Esophagus (tissue), 2 donors: ENCODE measurements around the gene SPON1. TPM values are rescaled to one million over a fixed set of nuclear protein-coding genes. Genes with fewer than 3 reads are reported as not detected.
"Not testable (repeated sequence)": the region's sequence is repeated elsewhere in the genome, so short reads cannot be mapped to it uniquely, and the experiment has no call there.

ENCODE experiments used
- H3K27ac ChIP-seq, 2 donors: one replicate each; pipeline ENCODE4 v1.5.1; 2013; ENCODE audit warnings: low read depth in 2 of 2, mild to moderate bottlenecking in 2 of 2, inconsistent platforms in 1 of 2, low read length in 1 of 2, moderate library complexity in 1 of 2
- H3K27me3 ChIP-seq, 2 donors: one replicate each; pipeline ENCODE4 v1.6.1; 2013; ENCODE audit warnings: low read length in 2 of 2, control low read depth in 1 of 2, mild to moderate bottlenecking in 1 of 2; ENCODE audit not compliant: insufficient read depth in 2 of 2, control insufficient read depth in 1 of 2
- H3K36me3 ChIP-seq, 2 donors: one replicate each; pipeline ENCODE4 v1.6.1; 2013; ENCODE audit warnings: low read length in 1 of 2; ENCODE audit not compliant: control insufficient read depth in 2 of 2, insufficient read depth in 2 of 2
- H3K4me1 ChIP-seq, 2 donors: one replicate each; pipeline ENCODE4 v1.6.1; 2013; ENCODE audit warnings: low read length in 1 of 2; ENCODE audit not compliant: control insufficient read depth in 2 of 2, insufficient read depth in 2 of 2
- H3K4me3 ChIP-seq, 2 donors: one replicate each; pipeline ENCODE4 v1.5.1; 2013; ENCODE audit warnings: low read length in 2 of 2, mild to moderate bottlenecking in 2 of 2, low read depth in 1 of 2, moderate library complexity in 1 of 2
- H3K9me3 ChIP-seq, 2 donors: one replicate each; pipeline ENCODE4 v1.6.1; 2013; ENCODE audit warnings: mild to moderate bottlenecking in 2 of 2, low read depth in 1 of 2, low read length in 1 of 2, moderate library complexity in 1 of 2; ENCODE audit not compliant: control insufficient read depth in 2 of 2, insufficient read depth in 1 of 2
- WGBS, 2 donors: extraction: QIAGEN DNeasy Blood & Tissue Kit; methylation state at CpG; one replicate each; pipeline ENCODE4 v1.1.7; 2013; 5-methylcytosine and 5-hydroxymethylcytosine counted together
- polyA plus RNA-seq, 2 donors: library from polyadenylated mRNA; stranded (reverse); fragments of 200-250 nt; gene quantifications; one replicate each; pipeline ENCODE4 v1.2.3, GENCODE V29; 2013
- donor health status: healthy with polysubstance abuse.
- donor health status: Bipolar disorder and iron deficiency.

The SPON1 gene
- polyA plus RNA-seq, 2 donors, result 0.75 to 3.0 TPM

DNA sequence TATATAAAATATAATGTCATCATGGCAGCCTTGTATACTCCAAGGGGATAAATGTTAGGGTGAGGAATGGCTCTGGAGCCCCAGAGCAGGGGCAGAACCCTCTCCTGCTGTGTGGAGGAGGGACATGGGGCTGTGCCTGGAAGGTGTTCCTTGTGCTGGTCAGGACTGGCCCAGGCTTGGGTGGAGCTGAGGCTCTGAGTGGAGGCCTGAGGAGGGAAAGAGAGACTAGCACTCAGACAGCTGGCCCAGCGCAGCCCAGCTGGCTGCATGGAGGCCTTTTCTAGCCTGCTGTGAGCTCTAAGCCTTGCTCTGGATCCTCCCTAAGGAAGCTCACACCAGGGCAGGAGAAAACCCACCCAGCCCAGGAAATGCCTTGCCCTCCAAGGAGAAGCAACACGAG, 282.9 kb downstream of the SPON1 start:
- Histone ChIP-seq H3K27ac (no peak overlapping the region), H3K4me3 (no peak overlapping the region), H3K9me3 (no peaks in the 10 kb centered on the region), H3K4me1 (no peaks in the 10 kb centered on the region), H3K27me3 (no peaks in the 10 kb centered on the region), H3K36me3 (no peaks in the 10 kb centered on the region)
- 78 to 86% methylated on average over 2 of the region's 2 CpGs for WGBS, 2 donors

DNA sequence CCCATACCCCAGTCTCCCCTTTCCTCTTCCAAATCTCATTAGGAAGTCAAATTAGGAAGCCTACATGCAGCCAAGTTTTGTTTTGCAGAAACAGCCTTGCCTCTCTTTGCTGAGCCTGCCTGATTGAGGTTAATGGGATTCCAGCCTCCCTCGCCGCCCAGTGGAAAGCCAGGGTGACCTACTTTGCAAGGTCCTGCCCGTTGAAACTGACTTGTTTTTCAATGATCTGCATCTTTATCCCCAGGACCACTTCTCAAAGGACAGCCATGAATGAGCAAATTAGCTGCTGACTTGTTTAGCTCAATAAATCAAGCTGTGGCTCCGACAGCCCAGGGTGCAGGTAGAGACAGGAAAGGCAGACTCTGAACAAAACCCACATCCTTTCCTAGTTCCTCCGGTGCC, 286.1 kb downstream of the SPON1 start:
- Histone ChIP-seq H3K27me3 (no peaks in the 10 kb centered on the region), H3K36me3 (no peaks in the 10 kb centered on the region), H3K4me3 (no peak overlapping the region), H3K9me3 (no peaks in the 10 kb centered on the region), H3K4me1 (no peaks in the 10 kb centered on the region), H3K27ac (no peak overlapping the region)
- 45 to 51% methylated on average over 5 of the region's 5 CpGs for WGBS, 2 donors

- no peak overlapping the region for H3K27ac ChIP-seq
- H3K4me3 ChIP-seq, result no peak overlapping the region
- H3K4me1 ChIP-seq, result no peaks in the 10 kb centered on the region
- 30 to 34% methylated on average over 10 of the region's 10 CpGs for WGBS, 2 donors
- H3K9me3 ChIP-seq, result no peaks in the 10 kb centered on the region
- no peaks in the 10 kb centered on the region for H3K36me3 ChIP-seq
- no peaks in the 10 kb centered on the region for H3K27me3 ChIP-seq
Observed at GRCh38 chr11:14249121-14249963, 286.8 kb downstream of the SPON1 start.

- H3K4me1 ChIP-seq, result no peaks in the 10 kb centered on the region
- H3K4me3 ChIP-seq, result no peak overlapping the region
- no peak overlapping the region for H3K27ac ChIP-seq
- H3K9me3 ChIP-seq, result no peaks in the 10 kb centered on the region
- no peaks in the 10 kb centered on the region for H3K27me3 ChIP-seq
- no peaks in the 10 kb centered on the region for H3K36me3 ChIP-seq
- WGBS, 2 donors, result 77 to 82% methylated on average over 5 of the region's 5 CpGs
Observed at GRCh38 chr11:14251754-14252153, 289.2 kb downstream of the SPON1 start.

DNA sequence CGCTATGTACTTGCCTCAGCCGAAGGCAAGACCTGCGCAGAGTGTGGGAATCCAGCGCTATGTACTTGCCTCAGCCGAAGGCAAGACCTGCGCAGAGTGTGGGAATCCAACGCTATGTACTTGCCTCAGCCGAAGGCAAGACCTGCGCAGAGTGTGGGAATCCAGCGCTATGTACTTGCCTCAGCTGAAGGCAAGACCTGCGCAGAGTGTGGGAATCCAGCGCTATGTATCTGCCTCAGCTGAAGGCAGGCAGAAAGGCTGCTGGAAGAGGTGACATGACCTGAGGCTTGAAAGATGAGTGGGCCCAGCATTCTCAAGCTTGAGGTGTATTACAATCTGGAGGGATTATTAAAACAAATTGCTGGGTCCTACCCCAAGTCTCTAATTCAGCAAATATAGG, 290.0 kb downstream of the SPON1 start:
- H3K27me3 ChIP-seq, H3K4me3 ChIP-seq, H3K9me3 ChIP-seq, H3K36me3 ChIP-seq, H3K4me1 ChIP-seq, H3K27ac ChIP-seq: not testable (repeated sequence)
- 96% methylated on average over 5 to 6 of the region's 12 CpGs for WGBS, 2 donors

GRCh38 chr11:14253421-14253820, 290.9 kb downstream of the SPON1 start:
- Histone ChIP-seq H3K27ac (no peak overlapping the region), H3K9me3 (no peaks in the 10 kb centered on the region), H3K36me3 (no peaks in the 10 kb centered on the region), H3K4me1 (no peaks in the 10 kb centered on the region), H3K27me3 (no peaks in the 10 kb centered on the region), H3K4me3 (no peak overlapping the region)
- 51 to 61% methylated on average over 2 of the region's 2 CpGs for WGBS, 2 donors

GRCh38 chr11:14253840-14254239, 291.3 kb downstream of the SPON1 start:
- no peaks in the 10 kb centered on the region for H3K27me3 ChIP-seq
- H3K27ac ChIP-seq, result no peak overlapping the region
- no peak overlapping the region for H3K4me3 ChIP-seq
- no peaks in the 10 kb centered on the region for H3K4me1 ChIP-seq
- no peaks in the 10 kb centered on the region for H3K36me3 ChIP-seq
- 79 to 84% methylated on average over 5 of the region's 5 CpGs for WGBS, 2 donors
- no peaks in the 10 kb centered on the region for H3K9me3 ChIP-seq

DNA sequence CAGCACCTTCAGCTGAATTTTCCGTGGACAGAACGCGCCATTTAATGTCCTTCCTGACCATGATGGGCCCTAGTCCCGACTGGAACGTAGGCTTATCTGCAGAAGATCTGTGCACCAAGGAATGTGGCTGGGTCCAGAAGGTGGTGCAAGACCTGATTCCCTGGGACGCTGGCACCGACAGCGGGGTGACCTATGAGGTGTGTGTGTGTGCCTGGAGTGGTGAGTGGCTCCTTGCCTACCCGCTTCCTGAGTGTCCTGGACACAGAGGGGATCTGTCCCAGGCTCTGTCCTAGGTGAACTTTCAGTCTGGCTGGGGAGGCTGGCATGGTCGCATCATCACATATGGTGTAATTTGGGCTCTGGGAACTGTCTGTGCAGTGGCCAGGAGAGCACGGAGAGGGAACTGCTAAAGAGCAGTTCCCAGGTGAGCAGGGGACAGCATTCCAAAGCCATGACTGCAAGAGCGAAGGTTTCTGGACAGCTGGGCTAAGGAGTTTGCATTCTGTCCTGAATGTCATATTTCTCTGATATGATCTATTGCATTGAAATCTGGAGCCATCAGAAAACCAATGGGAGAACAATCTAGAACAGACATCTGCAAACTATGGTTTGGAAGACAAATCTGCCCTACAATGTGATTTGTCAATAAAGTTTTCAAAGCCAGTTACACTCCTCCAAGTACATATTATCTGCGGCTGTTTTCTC, 292.2 kb downstream of the SPON1 start:
- H3K4me1 ChIP-seq, result no peaks in the 10 kb centered on the region
- H3K27me3 ChIP-seq, result no peaks in the 10 kb centered on the region
- WGBS, 2 donors, result 89 to 90% methylated on average over 13 of the region's 13 CpGs
- no peak overlapping the region for H3K27ac ChIP-seq
- H3K36me3 ChIP-seq, result no peaks in the 10 kb centered on the region
- H3K9me3 ChIP-seq, result no peaks in the 10 kb centered on the region
- no peak overlapping the region for H3K4me3 ChIP-seq

DNA sequence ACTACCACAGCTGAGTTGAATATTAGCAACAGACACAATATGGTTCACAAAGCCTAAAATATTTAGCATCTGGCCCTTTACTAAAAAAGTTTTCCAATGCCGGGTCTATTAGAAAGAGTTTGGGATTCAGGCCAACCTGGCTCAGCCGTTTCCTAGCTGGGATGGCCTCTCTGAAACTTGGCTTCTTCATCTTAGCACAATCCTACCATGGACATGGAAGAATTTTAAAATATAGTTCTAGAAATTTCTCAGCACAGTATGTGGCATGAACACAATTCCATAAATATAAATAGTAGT, 292.7 kb downstream of the SPON1 start:
- H3K27ac ChIP-seq, result no peak overlapping the region

More for the DNA sequence above, 292.7 kb downstream of the SPON1 start:
- 19 to 28% methylated on average over 2 of the region's 2 CpGs for WGBS, 2 donors
- no peaks in the 10 kb centered on the region for H3K9me3 ChIP-seq
- H3K4me3 ChIP-seq, result no peak overlapping the region
- no peaks in the 10 kb centered on the region for H3K27me3 ChIP-seq
- no peaks in the 10 kb centered on the region for H3K4me1 ChIP-seq
- H3K36me3 ChIP-seq, result no peaks in the 10 kb centered on the region
